Esophagus (tissue), 2 donors: ENCODE data around the gene COL8A1. TPM values are rescaled to one million over a fixed set of nuclear protein-coding genes. Genes with fewer than 3 reads are reported as not detected.

Source experiments
- H3K27ac ChIP-seq, 2 donors: one replicate each; pipeline ENCODE4 v1.5.1; 2013; ENCODE audit warnings: low read depth in 2 of 2, mild to moderate bottlenecking in 2 of 2, inconsistent platforms in 1 of 2, low read length in 1 of 2, moderate library complexity in 1 of 2
- H3K27me3 ChIP-seq, 2 donors: one replicate each; pipeline ENCODE4 v1.6.1; 2013; ENCODE audit warnings: low read length in 2 of 2, control low read depth in 1 of 2, mild to moderate bottlenecking in 1 of 2; ENCODE audit not compliant: insufficient read depth in 2 of 2, control insufficient read depth in 1 of 2
- H3K36me3 ChIP-seq, 2 donors: one replicate each; pipeline ENCODE4 v1.6.1; 2013; ENCODE audit warnings: low read length in 1 of 2; ENCODE audit not compliant: control insufficient read depth in 2 of 2, insufficient read depth in 2 of 2
- H3K4me1 ChIP-seq, 2 donors: one replicate each; pipeline ENCODE4 v1.6.1; 2013; ENCODE audit warnings: low read length in 1 of 2; ENCODE audit not compliant: control insufficient read depth in 2 of 2, insufficient read depth in 2 of 2
- H3K4me3 ChIP-seq, 2 donors: one replicate each; pipeline ENCODE4 v1.5.1; 2013; ENCODE audit warnings: low read length in 2 of 2, mild to moderate bottlenecking in 2 of 2, low read depth in 1 of 2, moderate library complexity in 1 of 2
- H3K9me3 ChIP-seq, 2 donors: one replicate each; pipeline ENCODE4 v1.6.1; 2013; ENCODE audit warnings: mild to moderate bottlenecking in 2 of 2, low read depth in 1 of 2, low read length in 1 of 2, moderate library complexity in 1 of 2; ENCODE audit not compliant: control insufficient read depth in 2 of 2, insufficient read depth in 1 of 2
- WGBS, 2 donors: extraction: QIAGEN DNeasy Blood & Tissue Kit; methylation state at CpG; one replicate each; pipeline ENCODE4 v1.1.7; 2013; 5-methylcytosine and 5-hydroxymethylcytosine counted together
- polyA plus RNA-seq, 2 donors: library from polyadenylated mRNA; stranded (reverse); fragments of 200-250 nt; gene quantifications; one replicate each; pipeline ENCODE4 v1.2.3, GENCODE V29; 2013
- donor health status: healthy with polysubstance abuse.
- donor health status: Bipolar disorder and iron deficiency.

Gene COL8A1
- polyA plus RNA-seq, 2 donors = 0.84 to 1.4 TPM

GRCh38 chr3:99711351-99711750, 73.0 kb downstream of the COL8A1 start:
- H3K27ac ChIP-seq = no peak overlapping the region
- H3K36me3 ChIP-seq = no peaks in the 10 kb centered on the region
- H3K9me3 ChIP-seq = no peaks in the 10 kb centered on the region
- 58 to 73% methylated on average over 4 of the region's 4 CpGs for WGBS, 2 donors
- H3K4me1 ChIP-seq = no peaks in the 10 kb centered on the region
- H3K27me3 ChIP-seq = no peaks in the 10 kb centered on the region
- H3K4me3 ChIP-seq = no peak overlapping the region

- WGBS, 2 donors = 75 to 77% methylated on average over 5 of the region's 5 CpGs
These were observed 74.0 kb downstream of the COL8A1 start for GRCh38 chr3:99712291-99712954.

GRCh38 chr3:99713440-99713839, 75.0 kb downstream of the COL8A1 start:
- Histone ChIP-seq H3K27ac (no peak overlapping the region), H3K4me3 (no peak overlapping the region), H3K4me1 (no peaks in the 10 kb centered on the region), H3K9me3 (no peaks in the 10 kb centered on the region), H3K27me3 (no peaks in the 10 kb centered on the region), H3K36me3 (no peaks in the 10 kb centered on the region)
- 42 to 52% methylated on average over 5 of the region's 5 CpGs for WGBS, 2 donors

More at GRCh38 chr3:99712291-99712954, 74.0 kb downstream of the COL8A1 start:
- H3K27me3 ChIP-seq = no peaks in the 10 kb centered on the region
- H3K36me3 ChIP-seq = no peaks in the 10 kb centered on the region
- H3K4me3 ChIP-seq = no peak overlapping the region
- no peaks in the 10 kb centered on the region for H3K4me1 ChIP-seq
- no peak overlapping the region for H3K27ac ChIP-seq
- no peaks in the 10 kb centered on the region for H3K9me3 ChIP-seq

- no peaks in the 10 kb centered on the region for H3K27me3 ChIP-seq
- no peaks in the 10 kb centered on the region for H3K4me1 ChIP-seq
- H3K4me3 ChIP-seq = no peak overlapping the region
- 67 to 69% methylated on average over 1 of the region's 1 CpG for WGBS, 2 donors
- H3K36me3 ChIP-seq = no peaks in the 10 kb centered on the region
- no peak overlapping the region for H3K27ac ChIP-seq
- H3K9me3 ChIP-seq = no peaks in the 10 kb centered on the region
These were observed 75.8 kb downstream of the COL8A1 start for GRCh38 chr3:99714146-99714545.

GRCh38 chr3:99714575-99714974, 76.2 kb downstream of the COL8A1 start:
- Histone ChIP-seq H3K36me3 (no peaks in the 10 kb centered on the region), H3K27ac (no peak overlapping the region), H3K9me3 (no peaks in the 10 kb centered on the region), H3K4me3 (no peak overlapping the region), H3K4me1 (no peaks in the 10 kb centered on the region), H3K27me3 (no peaks in the 10 kb centered on the region)
- WGBS, 2 donors = 80 to 90% methylated on average over 2 of the region's 2 CpGs

- no peak overlapping the region for H3K4me3 ChIP-seq
- H3K27me3 ChIP-seq = no peaks in the 10 kb centered on the region
- no peaks in the 10 kb centered on the region for H3K9me3 ChIP-seq
- H3K36me3 ChIP-seq = no peaks in the 10 kb centered on the region
- 48 to 63% methylated on average over 3 of the region's 3 CpGs for WGBS, 2 donors
- H3K4me1 ChIP-seq = peaks cover 0 to 2% of the 10 kb centered on the region in 2 donors
- no peak overlapping the region for H3K27ac ChIP-seq
These were observed 78.1 kb downstream of the COL8A1 start for GRCh38 chr3:99716463-99716995.

- no peaks in the 10 kb centered on the region for H3K9me3 ChIP-seq
- no peaks in the 10 kb centered on the region for H3K36me3 ChIP-seq
- no peak overlapping the region for H3K4me3 ChIP-seq
- H3K4me1 ChIP-seq = peaks cover 0 to 2% of the 10 kb centered on the region in 2 donors
- H3K27ac ChIP-seq = no peak overlapping the region
- H3K27me3 ChIP-seq = no peaks in the 10 kb centered on the region
- WGBS, 2 donors = 33 to 39% methylated on average over 8 of the region's 8 CpGs
These were observed 82.7 kb downstream of the COL8A1 start for GRCh38 chr3:99720985-99721632.

- WGBS, 2 donors = 55 to 66% methylated on average over 2 of the region's 2 CpGs
- Histone ChIP-seq H3K4me1 (peaks cover 0 to 2% of the 10 kb centered on the region in 2 donors), H3K27ac (no peak overlapping the region)
These were observed 83.2 kb downstream of the COL8A1 start for GRCh38 chr3:99721633-99722007.

GRCh38 chr3:99724276-99724675, 85.9 kb downstream of the COL8A1 start:
- H3K36me3 ChIP-seq = no peaks in the 10 kb centered on the region
- H3K9me3 ChIP-seq = no peaks in the 10 kb centered on the region
- no peak overlapping the region for H3K27ac ChIP-seq
- H3K4me1 ChIP-seq = peaks cover 0 to 2% of the 10 kb centered on the region in 2 donors
- WGBS, 2 donors = 40 to 43% methylated on average over 1 of the region's 1 CpG
- no peak overlapping the region for H3K4me3 ChIP-seq
- H3K27me3 ChIP-seq = no peaks in the 10 kb centered on the region

More at GRCh38 chr3:99721633-99722007, 83.2 kb downstream of the COL8A1 start:
- Histone ChIP-seq H3K4me3 (no peak overlapping the region), H3K36me3 (no peaks in the 10 kb centered on the region), H3K27me3 (no peaks in the 10 kb centered on the region), H3K9me3 (no peaks in the 10 kb centered on the region)
